A549 treated with DMSO at 1 μM for 4 hours (cell line): ENCODE measurements around the gene GPR75. TPM values are rescaled to one million over a fixed set of nuclear protein-coding genes. Genes with fewer than 3 reads are reported as not detected.

Experiments used
- total RNA-seq: library from RNA; stranded (reverse); fragments of 200-300 nt; extraction: Qiagen RNA extraction; gene quantifications from 5 replicates; pipeline ENCODE4 v1.2.3, GENCODE V29; 2022; ENCODE audit warnings: low read depth

Gene GPR75
- total RNA-seq: 1.5 to 2.6 TPM (median 2.2 TPM) in 5 replicates

GRCh38 chr2:53859206-53860181, at the start of gene GPR75:
Gene GPR75, minus strand, starts transcription at chr2:53859967. Its CDS starts 5,211 bp downstream, at chr2:53854756.

Other genes starting within 250 kb of the GPR75 start
- gene CHAC2, start 92.2 kb downstream of the GPR75 start, total RNA-seq: 12.3 to 17.0 TPM (median 15.5 TPM) in 5 replicates
- gene ASB3, start 73.0 kb downstream of the GPR75 start, total RNA-seq: 10.6 to 16.2 TPM (median 14.1 TPM) in 5 replicates
- 53.1 to 68.1 TPM (median 60.2 TPM) in 5 replicates for gene ERLEC1, start 72.9 kb downstream of the GPR75 start, total RNA-seq
- 41.5 to 45.4 TPM (median 44.4 TPM) in 5 replicates for gene PSME4, start 111.0 kb upstream of the GPR75 start, total RNA-seq